Stimulated activated CD8-positive, alpha-beta memory T cell treated with anti-CD3 and anti-CD28 coated beads, Interleukin-15, amount 100 ng/mL, for 48 hours (primary cell): Measurements from ENCODE around the gene SMURF1.

Experiments
- DNase-seq, 2 donors: peaks; one replicate each; pipeline ENCODE4 v3.0.0-alpha.2; 2020; ENCODE audit warnings: low read depth in 2 of 2

The SMURF1 gene

DNA sequence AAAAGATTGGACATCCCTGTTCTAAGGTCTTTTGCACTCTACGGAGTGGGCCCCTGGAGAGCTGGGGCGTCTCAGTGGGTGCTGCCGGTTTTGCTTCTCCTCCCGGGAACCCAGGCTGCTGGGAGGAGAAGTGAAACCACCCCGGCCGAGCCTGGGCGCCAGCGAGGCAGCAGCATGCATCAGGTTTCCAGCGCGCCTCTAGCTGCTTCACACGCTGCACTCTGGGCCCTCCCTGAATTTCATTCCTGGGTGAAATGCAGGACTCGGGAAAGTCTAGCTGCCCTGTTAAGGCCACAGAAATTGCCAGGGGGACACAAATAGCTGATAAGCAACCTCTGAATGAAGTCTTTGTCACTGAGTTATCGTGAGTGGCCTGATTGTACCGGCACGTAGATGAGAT, 138.1 kb downstream of the SMURF1 start:
- no peak for DNase-seq

GRCh38 chr7:99004781-99005500, 139.0 kb downstream of the SMURF1 start:
- no peak for DNase-seq

DNA sequence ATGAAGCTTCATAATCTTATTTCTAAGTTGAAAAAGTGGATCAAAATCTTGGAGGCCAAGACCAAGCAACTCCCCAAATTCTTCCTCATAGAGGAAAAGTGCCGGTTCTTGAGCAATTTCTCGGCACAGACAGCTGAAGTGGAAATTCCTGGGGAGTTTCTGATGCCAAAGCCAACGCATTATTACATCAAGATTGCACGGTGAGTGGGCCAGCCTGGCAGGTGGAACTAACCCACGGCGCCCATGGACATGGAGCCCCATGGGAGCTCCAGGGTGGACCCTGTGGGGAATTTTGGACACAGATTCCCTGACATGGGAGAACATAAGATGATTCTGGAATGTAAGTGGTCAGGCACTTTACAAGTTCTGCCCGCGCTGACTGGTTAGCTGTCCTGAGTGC, 139.7 kb downstream of the SMURF1 start:
- DNase-seq: no peak

GRCh38 chr7:99003419-99003818, 140.5 kb downstream of the SMURF1 start:
- no peak for DNase-seq

DNA sequence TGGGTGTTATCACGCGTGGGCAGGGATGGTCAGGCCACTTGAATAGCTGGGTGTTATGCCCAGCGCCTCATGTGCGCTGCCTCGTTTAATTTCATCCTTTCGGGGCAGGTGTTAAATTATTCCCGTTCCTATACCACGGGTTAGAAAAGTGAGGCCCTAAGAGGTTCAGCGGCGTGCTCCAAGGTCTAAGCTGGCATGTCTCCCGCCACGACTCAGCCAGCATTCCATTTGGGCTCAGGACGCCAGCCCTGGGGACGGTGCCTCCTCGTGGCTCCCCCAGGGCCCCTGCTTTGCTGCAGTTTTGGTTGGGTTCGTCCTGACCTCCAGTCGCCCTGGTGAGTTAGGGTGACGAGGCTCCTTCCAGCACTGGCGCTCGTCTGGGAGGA, 141.1 kb downstream of the SMURF1 start:
- no peak for DNase-seq

DNA sequence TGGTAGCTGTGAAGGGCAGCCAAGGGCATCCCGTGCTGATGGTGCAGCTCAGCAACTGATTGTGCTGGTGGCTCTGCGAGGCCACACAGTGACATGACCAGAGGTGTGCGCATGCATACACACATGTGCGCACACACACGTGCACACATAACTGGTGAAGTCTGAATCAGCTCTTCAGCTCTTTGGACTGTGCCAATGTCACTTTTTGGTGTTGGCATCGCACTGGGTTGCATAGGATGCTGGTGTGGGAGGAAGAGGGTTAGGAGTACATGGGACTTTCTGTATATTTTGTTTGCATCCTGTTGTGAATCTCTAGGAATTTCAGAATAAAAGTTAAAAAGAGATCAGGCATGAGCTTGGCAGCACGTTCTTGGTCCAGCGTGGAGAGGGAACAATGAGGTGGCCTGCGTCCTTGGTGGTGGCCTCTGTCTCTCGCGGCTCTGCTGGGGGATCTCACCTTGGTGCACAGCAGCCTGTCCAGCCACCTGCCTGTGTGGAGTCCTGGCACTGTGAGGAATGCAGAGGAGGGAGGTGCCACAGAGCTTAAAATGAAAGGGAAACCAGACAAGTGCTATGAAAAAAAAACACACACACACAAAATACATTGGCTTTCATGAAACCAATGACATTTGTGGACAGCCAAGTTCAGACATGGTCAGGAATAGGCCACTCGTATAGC, 141.6 kb downstream of the SMURF1 start:
- no peak for DNase-seq

DNA sequence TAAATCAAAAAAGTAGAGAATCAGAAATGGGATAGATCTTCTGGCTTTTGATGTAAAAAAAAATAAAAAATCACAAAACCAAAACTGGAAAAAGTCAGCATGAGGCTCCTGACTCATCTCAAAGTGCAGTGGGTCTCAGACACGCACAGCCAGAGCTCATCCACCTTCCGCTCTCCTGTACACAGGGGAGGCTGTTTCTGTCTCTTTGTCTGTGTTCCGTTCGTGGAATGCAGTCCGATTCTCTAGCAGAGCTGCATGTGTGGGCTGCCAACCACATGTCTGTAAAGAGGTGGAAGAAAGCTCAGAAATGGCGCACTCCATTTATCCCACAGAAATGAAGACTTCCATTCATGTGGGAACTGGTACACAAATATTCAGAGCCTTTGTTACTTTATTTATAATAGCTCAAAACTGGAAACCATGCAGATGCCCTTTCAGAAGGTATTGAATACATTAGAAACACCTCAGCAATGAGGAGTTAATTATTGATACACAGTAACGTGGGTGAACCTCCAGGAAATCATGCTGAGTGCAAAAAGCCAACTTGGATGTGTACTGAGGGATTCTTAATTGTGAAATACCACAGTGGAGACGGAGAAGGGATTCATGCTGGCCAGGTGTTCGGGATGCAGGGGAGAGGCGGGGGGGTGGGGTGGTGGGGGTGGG, 142.3 kb downstream of the SMURF1 start:
- DNase-seq: no peak

DNA sequence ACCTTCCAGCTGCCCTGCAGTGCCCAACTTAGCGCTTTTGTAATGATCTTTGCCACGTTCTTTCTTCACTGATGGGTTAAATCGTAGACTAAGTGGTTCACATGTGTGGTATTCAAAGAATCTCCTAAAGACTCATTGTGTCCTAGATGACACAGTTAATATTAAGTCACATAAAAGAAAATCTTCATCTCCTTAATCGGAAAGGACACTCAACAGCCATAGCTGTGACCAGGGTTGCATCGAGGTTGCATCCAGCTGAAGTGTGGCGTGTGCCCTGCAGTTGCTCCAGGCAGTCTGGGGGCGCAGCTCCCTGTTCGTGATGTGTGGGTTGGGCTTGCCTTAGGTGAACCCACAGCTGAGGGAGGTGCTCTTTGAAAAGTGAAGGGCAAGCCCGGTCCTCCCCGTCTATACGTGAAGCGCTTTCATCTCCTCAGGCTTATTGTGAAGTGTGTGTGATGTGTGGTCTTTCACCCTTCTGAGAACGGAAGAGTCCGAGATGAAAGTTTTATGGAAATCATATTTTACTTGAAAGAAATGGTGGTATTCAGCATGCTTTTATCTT, 142.9 kb downstream of the SMURF1 start:
- peak in 1 of 2 donors; percentile 39 for DNase-seq

DNA sequence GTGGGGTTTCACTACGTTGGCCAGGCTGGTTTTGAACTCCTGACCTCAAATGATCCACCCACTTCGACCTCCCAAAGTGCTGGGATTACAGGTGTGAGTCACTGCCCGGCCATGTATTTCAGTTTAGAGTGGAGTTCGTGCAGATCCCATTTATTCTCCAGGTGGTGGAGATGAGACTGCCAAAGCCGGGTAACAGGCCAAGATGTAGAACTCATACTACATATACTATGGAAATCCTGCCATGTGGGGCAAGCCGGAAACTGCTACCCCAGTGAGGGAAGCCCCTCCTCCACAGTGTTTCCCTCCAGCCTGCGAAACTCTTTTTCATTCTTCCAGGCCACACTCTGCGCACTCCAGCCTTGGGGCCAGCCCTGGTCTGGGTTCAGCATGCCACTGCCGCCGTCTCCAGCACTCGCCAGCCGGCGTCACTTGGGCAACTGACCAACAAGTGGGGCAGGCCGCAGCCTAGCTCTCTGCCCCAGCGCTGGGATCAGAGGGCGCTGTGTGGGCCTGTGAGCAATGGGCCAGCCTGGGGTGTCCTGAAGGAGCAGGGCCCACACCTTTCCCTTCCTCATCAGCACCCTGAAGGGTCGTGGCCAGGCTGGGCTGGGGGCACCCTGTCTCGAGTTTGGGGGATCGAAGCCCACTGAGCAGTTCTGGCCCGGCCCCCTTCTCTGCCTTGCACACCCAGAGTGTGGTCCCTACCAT, 143.6 kb downstream of the SMURF1 start:
- DNase-seq: no peak

DNA sequence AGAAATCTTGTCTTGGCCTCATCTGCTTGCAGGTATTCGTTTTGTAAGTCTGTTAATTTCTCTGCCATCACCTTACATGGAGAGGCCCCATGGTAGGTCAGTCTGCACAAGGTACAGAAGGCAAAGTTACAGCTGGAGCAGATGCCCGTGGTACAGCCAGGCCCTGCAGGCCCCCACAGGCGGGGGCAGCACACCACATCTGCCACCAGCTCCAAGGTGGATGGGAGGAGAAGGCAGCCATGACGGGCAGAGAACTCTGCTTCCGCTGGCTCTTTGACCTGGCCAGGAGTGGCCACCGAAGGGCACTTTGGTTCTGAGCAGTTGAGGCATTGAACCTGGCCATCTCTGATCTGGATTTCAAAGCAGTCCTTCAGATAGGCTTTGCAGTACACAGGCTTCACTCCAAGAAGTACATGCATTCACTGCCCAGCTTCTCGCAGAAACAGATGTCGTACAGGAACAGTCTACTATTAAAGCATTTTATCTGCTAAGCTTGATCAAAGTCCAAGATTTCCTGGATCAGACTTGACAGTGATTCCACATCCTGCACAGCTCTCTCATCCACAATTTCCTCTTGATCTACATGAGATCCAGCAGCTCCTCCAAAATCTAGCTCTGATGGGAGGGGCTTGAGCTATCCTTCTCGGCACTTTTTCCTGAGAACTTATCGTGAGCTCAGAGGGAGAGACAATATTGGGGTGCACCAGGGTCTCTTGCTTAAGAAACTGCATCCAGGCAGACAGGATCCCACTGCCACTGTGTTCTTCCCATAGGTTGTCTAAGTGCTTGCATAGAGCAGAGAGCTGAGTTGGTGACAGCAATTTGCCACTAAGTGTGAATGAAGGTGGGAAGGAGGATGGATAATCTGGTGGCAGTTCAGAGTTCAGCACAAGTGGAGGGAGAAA, 144.8 kb downstream of the SMURF1 start:
- DNase-seq: no peak

DNA sequence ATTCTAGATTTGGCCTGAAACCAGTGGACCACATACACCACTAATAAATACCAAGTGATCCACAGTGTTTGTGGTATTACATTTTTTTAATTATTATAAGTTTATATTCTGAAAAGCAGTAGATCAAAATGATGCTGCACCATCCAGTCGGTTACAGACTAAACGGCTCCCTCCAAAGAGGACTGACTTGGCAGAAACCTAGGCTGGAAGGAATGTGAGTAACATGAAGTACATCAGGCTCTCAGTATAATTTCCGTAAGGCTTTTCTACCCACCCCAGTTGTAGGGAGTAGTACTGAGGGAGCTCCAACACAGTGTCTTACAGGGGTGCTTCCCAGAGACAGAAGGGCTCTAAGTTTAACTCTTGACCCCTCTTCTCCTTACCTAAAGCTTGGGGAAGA, 146.1 kb downstream of the SMURF1 start:
- DNase-seq: no peak

DNA sequence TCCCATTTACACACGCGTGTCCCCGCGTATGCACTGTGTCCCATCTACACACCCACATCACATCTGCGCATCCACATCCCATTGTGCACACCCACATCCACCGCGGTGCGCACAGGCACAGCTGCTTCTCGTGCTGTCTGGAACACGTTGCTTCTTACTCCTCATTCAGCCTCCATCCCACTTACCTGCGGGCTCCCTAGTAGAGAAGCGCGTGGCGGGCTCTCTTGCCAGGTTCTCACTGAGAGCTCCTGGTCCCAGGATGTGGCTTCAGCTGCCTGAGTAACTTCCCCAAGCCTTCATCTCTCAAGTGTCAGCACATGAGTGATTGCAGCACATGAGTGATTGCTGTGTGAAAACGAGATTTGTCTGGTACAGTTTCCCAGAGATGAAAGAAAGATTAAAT, 147.8 kb downstream of the SMURF1 start:
- DNase-seq: peak in 1 of 2 donors; percentile 14

- DNase-seq: no peak
These were observed 148.3 kb downstream of the SMURF1 start for GRCh38 chr7:98995523-98996149.

GRCh38 chr7:98995111-98995510, 148.8 kb downstream of the SMURF1 start:
- no peak for DNase-seq

DNA sequence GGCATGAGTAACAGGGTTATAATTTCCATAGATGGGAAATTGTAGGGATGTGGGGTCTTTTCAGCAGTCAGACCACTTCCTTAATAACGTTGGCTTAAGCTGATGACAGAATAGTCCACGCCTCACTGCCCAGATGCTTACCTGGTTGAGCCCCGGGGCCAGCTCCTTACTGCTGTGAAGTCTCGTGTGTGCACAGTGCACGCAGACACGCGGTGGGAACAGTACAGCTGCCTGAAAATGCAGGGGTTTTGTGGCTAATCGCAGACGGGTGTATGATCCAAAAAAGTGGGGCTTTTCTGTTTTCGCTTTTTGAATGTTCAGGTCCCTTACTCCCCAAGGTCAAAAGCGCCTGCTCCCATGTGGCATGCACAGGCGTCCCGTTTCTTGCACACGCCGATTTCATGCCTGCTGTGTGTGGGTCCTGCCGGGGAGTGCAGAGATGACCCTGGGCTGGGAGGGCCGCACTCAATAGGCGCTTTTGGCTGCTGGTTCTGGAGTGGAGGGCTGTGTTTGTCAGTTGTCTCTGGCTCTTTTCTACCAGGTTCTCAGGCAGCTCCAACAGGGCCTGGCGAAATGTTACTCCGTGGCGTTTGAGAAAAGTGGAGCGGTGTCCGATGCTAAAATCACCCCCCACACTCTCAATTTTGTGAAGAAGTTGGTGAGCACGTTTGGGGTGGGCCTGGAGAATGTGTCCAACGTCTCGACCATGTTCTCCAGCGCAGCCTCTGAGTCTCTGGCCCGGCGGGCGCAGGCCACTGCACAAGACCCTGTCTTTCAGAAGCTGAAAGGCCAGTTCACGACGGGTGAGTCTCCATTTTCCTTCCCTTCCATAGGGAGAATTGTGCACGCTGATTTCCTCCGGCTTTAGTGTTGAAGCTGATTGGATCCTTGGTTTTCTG, 149.6 kb downstream of the SMURF1 start:
- no peak for DNase-seq

GRCh38 chr7:98993024-98993897, 150.6 kb downstream of the SMURF1 start:
- DNase-seq: no peak

DNA sequence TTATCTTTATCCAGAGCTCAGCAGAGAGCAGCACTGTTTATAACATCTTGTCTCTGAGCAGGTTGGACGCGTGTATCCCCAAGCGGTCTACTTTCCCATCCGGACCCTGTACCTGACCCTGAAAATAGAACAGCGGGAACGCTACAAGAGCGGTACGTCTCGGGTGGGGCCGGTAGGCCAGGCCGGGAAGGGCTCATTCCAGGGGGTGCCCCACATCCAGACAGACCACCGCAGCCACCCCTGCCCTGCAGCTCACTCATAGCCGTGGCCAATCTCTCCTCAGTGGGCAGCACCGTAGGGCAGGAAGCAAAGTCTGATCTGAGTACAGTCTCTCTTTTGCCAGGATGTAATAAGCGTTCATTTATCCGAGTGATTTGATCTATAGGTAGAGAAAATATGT, 151.8 kb downstream of the SMURF1 start:
- no peak for DNase-seq

DNA sequence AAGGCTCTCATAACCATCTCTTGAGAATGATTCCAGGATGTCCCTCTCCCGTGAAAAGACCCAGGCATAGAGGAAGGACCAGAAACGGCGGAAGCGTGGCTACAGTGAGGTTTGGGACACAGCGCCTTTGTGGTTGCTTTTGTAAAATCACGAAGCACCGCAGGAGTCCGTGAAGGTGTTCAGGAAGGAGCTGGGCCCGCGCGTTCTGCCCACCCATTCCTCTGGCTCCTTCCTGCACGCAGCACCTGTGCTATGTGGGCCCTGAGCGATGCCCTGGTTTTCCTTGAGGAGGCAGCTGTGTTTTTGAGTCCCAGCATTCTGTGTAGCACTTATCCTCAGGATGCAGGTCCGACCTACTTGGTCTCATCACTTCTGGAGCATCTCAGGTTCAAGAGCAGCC, 152.8 kb downstream of the SMURF1 start:
- no peak for DNase-seq

- no peak for DNase-seq
These were observed 153.6 kb downstream of the SMURF1 start for GRCh38 chr7:98990356-98990755.
